OCI-M1 (cell line): ENCODE measurements around the gene MAP3K5.

Experiments used
- DNase-seq: peaks from one replicate; lab custom pipeline; 2025; lab: John Stamatoyannopoulos, UW

The MAP3K5 gene

GRCh38 chr6:136683209-136683941 is 108.9 kb downstream of the MAP3K5 start:
- DNase-seq: no peak

GRCh38 chr6:136682292-136682691 is 110.0 kb downstream of the MAP3K5 start:
- no peak for DNase-seq

GRCh38 chr6:136677822-136678221 is 114.5 kb downstream of the MAP3K5 start:
- DNase-seq: no peak

- DNase-seq: no peak
Measured at GRCh38 chr6:136677344-136677743, 114.9 kb downstream of the MAP3K5 start.

- DNase-seq: no peak
Measured at GRCh38 chr6:136676075-136676474, 116.2 kb downstream of the MAP3K5 start.

GRCh38 chr6:136673571-136673970 is 118.7 kb downstream of the MAP3K5 start:
- DNase-seq: no peak

GRCh38 chr6:136672144-136672543 is 120.1 kb downstream of the MAP3K5 start:
- DNase-seq: no peak

GRCh38 chr6:136669299-136669699 is 123.0 kb downstream of the MAP3K5 start:
- no peak for DNase-seq

GRCh38 chr6:136668571-136668970 is 123.7 kb downstream of the MAP3K5 start:
- no peak for DNase-seq

- no peak for DNase-seq
Measured at GRCh38 chr6:136666041-136666440, 126.2 kb downstream of the MAP3K5 start.

GRCh38 chr6:136662347-136663237 is 129.7 kb downstream of the MAP3K5 start:
- DNase-seq: no peak

GRCh38 chr6:136660727-136661126 is 131.6 kb downstream of the MAP3K5 start:
- no peak for DNase-seq

GRCh38 chr6:136659991-136660499 is 132.2 kb downstream of the MAP3K5 start:
- DNase-seq: no peak

- DNase-seq: no peak
Measured at GRCh38 chr6:136658711-136659110, 133.6 kb downstream of the MAP3K5 start.

GRCh38 chr6:136657666-136658065 is 134.6 kb downstream of the MAP3K5 start:
- DNase-seq: no peak

GRCh38 chr6:136656121-136656520 is 136.2 kb downstream of the MAP3K5 start:
- DNase-seq: no peak

GRCh38 chr6:136655239-136656014 is 136.8 kb downstream of the MAP3K5 start:
- DNase-seq: peak; percentile 29

GRCh38 chr6:136654086-136654485 is 138.2 kb downstream of the MAP3K5 start:
- DNase-seq: no peak

GRCh38 chr6:136652656-136653055 is 139.6 kb downstream of the MAP3K5 start:
- no peak for DNase-seq

- no peak for DNase-seq
Measured at GRCh38 chr6:136651982-136652381, 140.3 kb downstream of the MAP3K5 start.

GRCh38 chr6:136647363-136647852 is 144.9 kb downstream of the MAP3K5 start:
- DNase-seq: peak; percentile 77

- DNase-seq: no peak
Measured at GRCh38 chr6:136646377-136646776, 145.9 kb downstream of the MAP3K5 start.
